Activated CD4-positive, alpha-beta T cell treated with anti-CD3 and anti-CD28 coated beads, Interleukin-10, Interleukin-2, amounts not matched to agents 100 ng/mL and 50 ng/mL, durations not matched to agents 16 hours and 8 hours (primary cell): Measurements from ENCODE around the gene PSPN.
"Not testable (repeated sequence)": the region's sequence is repeated elsewhere in the genome, so short reads cannot be mapped to it uniquely, and the experiment has no call there.

Experiments
- DNase-seq: peaks from one replicate; pipeline ENCODE4 v3.0.0-alpha.2; 2020

Gene PSPN

DNA sequence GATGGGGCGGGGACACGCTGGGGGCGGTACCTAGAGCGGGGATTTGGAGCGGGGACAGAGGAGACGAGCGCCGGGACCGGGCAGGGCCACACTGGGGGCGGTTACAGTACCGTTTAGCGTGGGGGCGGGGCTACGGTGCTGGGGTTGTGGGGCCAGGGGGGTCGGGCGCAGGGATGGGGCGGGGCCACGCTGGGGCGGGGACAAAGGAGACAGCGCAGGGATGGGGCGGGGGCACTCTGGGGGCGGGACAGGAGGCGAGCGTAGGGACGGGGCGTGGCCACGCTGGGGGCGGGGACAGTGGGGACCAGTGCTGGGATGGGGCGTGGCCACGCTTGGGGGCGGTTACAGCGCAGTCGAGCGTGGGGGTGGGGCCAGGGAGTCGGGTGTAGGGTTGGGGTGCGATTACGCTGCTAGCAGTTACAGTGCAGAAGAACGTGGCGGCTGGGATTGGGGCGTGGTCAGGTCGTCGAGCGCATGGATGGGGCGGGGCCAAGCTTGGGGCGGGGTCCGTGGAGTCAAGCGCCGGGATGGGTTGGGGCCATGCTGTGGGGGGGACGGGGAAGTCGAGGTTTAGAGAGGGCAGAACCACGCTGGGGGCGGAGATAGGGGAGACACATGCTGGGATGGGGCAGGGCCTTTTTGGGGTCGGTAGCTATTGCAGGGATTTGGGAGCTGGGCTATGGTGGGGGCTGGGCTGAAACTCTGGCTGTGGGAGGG is 2.5 kb downstream of the PSPN start:
- DNase-seq: peak; percentile 99

DNA sequence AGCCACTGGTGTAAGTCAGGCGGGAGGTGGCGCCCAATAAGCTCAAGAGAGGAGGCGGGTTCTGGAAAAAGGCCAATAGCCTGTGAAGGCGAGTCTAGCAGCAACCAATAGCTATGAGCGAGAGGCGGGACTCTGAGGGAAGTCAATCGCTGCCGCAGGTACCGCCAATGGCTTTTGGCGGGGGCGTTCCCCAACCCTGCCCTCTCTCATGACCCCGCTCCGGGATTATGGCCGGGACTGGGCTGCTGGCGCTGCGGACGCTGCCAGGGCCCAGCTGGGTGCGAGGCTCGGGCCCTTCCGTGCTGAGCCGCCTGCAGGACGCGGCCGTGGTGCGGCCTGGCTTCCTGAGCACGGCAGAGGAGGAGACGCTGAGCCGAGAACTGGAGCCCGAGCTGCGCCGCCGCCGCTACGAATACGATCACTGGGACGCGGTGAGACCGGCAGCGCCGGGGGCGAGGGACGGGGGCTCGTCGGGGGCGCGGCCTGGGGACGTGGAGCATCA is 3.1 kb downstream of the PSPN start, which contains the start of gene ALKBH7:
Gene ALKBH7 (plus strand): TSS at position 201 of the 502 bp plus-strand sequence. CDS start 27 bp downstream, at position 228.
- DNase-seq: peak; percentile 99

DNA sequence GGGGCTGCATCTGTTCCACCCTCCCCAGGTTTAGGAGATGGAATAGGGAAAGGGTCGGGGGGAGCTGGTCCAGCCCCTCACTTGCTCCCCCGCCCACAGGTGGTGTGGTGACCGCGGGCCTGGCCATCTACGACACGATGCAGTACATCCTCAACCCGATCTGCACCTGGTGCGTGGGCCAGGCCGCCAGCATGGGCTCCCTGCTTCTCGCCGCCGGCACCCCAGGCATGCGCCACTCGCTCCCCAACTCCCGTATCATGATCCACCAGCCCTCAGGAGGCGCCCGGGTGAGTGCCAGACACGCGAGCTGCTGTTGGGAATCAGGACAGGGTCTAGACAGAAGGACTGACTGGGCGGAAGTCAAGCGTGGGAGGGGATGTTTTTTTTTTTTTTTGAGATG is 11.4 kb downstream of the PSPN start:
- no peak for DNase-seq

DNA sequence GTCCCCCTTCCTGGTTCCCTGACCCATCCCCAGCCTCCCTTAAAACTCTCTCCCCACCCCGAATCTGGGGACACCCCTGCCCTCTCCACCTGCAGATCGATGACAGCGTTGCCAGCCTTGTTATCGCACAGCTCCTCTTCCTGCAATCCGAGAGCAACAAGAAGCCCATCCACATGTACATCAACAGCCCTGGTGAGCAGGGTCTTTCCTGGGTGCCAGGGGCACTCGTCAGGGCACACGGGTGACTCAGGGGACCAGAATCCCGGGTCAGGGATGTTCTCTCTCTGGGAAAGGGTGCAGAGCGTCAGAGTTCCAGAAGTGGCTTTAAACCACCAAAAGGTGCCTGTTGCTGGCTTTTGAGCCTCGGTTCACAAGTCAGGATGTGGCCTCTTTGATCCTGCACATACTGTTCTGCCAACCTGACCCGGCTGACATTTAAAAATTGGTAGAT is 13.4 kb downstream of the PSPN start:
- DNase-seq: peak; percentile 55

DNA sequence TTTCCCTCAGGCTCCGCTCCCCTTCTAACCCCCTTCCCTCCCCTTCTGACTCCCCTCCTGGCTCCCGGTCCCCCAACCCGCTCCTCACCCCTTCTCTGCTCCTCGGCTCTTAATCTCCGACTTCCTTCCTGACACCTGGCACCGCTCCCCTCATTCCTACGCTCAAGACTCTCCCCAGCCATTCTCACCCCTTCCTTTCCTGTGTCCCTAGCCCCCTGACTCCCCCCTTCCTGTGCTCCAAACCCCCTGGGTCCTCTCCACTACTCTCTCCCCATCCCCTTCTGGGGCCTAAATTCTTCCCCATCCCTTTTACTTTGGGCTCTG is 13.7 kb downstream of the PSPN start:
- DNase-seq: no peak

DNA sequence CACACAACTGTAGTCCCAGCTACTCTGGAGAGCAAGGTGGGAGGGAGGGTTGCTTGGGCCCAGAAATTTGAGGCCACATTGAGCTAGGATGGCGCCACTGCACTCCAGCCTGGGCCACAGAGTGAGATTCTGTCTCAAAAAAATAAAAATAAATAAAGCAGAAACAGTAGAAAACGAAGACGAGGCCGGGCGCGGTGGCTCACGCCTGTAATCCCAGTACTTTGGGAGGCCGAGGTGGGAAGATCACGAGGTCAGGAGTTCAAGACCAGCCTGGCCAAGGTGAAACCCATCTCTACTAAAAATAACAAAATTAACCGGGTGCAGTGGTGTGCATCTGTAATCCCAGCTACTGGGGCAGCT is 14.9 kb downstream of the PSPN start:
- DNase-seq: not testable (repeated sequence)

DNA sequence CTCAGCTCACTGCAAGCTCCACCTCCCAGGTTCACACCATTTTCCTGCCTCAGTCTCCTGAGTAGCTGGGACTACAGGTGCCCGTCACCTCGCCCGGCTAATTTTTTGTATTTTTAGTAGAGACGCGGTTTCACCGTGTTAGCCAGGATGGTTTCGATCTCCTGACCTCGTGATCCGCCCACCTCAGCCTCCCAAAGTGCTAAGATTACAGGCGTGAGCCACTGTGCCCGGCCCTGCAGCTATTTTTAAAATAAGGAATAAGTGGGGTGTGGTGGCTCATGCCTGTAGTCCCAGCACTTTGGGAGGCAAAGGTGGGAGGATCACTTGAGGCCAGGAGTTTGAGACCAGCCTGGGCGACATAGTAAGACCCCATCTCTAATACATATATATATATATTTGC is 15.3 kb downstream of the PSPN start:
- not testable (repeated sequence) for DNase-seq

DNA sequence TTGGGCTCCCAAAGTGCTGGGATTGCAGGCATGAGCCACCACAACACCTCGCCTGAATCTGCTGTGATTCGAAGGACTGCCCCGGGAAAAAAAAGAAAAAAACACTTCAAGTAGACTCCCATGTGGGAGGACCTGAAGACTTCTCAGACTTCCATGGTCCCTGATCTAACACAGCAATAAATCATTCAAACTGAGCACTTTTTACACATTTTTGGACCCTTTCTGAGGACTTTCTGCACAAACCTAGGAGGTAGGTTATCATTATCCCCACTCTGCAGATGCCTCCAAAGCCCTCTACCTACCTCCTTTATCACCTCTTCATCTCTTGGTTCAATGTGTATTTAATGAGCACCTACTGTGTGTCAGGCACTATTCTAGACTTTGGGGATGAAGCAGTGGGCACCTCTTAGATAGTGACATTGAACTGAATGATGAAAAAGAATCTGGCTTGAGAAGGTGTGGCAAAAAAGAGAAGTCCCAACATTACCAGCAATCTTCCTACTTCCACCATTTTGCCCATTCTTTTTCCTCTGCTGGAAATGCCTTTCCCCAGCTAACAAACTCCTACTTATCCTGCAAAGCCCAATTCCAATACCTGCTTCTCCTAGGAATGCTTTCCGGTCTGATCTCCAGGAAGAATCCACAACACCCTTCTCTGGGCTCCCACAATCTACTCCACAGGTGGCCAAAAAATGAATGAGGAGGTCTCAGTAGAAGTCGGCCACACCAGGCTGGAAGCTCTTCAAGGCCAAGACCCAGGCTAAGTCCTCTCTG is 16.0 kb downstream of the PSPN start:
- DNase-seq: no peak

DNA sequence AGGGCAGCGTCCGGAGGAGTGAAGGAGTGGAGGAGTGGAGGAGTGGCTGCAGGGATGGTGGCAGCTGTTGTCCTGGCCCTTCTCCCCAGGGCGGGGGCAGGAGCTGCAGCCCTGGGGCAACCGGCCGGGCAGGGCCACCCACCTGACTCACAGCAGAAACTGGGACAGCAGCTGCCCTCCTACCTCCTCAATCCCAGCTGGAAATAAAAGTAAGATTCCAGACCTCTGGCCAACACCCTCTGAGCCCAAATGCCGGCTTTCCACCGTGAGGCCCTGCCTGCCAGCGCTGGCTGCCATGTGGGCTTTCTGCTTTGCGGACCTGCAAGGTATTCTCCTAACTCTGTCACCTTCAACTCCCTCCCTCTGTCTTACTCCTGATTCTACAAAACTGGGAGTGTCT is 17.7 kb downstream of the PSPN start:
- no peak for DNase-seq

DNA sequence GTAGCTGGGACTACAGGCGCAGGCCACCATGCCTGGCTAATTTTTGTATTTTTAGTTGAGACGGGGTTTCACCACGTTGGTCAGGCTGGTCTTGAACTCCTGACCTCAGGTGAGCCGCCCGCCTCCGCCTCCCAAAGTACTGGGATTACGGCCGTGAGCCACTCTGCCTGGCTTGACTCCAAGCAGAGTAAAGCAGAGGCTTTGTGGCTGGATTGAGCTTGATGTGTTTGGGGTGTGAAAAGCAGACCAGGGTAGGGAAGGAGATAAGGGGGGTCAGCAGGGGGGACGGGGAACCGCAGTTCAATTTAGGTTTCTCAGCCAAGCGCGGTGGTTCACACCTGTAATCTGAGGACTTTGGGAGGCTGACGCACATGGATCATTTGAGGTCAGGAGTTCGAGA is 18.6 kb downstream of the PSPN start:
- no peak for DNase-seq

DNA sequence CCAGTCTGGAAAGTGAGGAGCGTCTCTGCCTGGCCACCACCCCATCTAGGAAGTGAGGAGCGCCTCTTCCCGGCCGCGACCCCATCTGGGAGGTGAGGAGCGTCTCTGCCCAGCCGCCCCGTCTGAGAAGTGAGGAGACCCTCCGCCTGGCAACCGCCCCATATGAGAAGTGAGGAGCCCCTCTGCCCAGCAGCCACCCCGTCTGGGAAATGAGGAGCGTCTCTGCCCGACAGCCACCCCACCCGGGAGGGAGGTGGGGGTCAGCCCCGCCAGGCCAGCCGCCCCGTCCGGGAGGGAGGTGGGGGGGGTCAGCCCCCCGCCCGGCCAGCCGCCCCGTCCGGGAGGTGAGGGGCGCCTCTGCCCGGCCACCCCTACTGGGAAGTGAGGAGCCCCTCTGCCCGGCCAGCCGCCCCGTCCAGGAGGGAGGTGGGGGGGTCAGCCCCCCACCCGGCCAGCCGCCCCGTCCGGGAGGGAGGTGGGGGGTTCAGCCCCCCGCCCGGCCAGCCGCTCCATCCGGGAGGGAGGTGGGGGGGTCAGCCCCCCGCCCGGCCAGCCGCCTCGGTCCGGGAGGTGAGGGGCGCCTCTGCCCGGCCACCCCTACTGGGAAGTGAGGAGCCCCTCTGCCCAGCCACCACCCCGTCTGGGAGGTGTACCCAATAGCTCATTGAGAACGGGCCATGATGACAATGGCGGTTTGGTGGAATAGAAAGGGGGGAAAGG is 20.3 kb downstream of the PSPN start:
- DNase-seq: not testable (repeated sequence)

DNA sequence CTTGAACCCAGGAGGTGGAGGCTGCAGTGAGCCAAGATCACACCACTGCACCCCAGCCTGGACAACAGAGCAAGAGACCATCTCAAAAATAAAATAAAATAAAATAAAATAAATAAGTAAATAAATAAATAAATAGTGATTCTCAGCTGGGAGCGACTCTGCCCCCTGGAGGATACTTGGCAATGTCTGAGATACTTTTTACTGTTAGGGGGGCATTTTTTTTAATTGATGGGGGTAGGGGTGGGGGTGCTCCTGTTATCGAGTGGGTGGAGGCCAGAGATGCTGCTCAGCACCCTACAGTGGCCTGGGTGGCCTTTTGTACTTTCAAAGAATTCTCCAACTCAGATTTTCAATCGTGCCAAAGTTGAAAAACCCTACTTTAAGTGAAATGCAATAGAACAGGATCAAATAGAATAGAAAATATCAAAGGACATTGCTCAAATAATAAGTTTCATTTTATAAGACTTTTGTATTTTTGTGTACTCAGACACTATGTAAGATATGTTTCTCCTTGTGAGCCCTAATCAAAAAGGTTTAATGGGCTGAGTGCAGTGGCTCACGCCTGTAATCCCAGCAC is 21.5 kb downstream of the PSPN start:
- DNase-seq: no peak

DNA sequence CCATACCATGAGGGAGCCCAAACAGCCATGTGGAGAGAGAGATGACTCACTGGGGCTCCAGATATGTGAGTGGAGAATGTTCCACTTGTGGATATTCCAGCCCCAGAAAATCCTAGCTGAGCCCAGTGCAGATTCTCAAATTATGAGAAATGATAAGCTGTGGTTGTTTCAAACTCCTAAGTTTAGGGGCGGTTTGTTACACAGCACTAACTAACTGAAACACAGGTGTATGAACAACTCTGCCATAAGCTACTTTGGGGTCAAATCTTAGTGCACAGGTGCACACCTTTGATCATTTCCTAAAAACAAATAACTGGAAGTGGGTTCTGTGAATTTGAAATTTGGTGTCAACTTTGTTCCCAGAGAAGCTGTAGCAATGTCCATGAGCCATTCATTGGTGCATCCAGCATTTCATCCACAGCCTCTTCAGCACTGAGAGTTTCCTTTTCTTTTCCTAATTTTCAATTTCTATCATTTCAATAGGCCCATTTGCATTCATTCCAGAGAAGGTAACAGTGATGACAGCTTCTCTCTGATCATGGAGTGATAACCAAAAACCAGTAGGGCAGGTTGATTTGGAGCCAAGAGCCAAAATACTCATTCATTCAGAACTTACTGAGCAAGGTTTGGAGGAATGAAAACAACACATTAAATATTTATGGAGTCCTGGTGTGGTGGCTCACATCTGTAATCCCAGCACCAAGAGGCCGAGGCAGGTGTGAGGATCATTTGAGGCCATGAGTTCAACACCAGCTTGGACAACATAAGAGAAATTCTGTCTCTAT is 23.2 kb downstream of the PSPN start:
- no peak for DNase-seq

DNA sequence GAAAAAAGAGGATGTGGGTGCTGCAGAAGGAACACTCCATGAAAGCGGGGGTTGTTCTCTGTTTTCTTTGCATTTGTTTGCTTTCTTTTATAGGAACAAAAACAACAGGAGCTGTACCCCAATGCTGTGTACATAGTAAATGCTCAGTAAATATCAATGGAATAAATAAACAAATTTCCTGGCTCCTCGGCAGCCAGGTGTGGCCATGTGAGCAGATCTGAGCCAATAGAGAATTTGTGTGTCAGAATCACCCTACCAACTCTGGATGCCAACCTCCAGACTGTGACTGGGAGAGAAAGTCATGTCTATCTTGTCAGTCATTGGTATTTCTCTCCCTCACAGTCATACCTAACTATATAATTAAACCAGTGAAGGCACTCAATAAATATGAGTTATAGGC is 25.0 kb downstream of the PSPN start:
- DNase-seq: no peak

DNA sequence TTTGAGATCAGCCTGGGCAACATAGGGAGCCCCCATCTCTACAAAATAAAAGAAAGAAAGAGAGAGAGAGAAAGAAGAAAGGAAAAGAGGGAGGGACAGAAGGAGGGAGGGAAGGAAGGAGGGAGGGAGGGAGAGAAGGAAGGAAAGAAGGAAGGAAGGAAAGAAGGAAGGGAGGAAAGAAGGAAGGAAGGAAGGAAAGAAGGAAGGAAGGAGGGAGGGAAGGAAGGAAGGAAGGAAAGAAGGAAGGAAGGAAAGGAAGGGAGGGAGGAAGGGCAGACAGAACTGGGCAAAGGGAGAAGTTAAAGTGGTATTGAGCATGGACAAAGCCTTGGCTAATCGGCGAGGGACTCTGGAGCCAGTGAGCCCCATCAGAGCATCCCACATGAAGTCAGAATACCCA is 26.5 kb downstream of the PSPN start:
- DNase-seq: not testable (repeated sequence)

DNA sequence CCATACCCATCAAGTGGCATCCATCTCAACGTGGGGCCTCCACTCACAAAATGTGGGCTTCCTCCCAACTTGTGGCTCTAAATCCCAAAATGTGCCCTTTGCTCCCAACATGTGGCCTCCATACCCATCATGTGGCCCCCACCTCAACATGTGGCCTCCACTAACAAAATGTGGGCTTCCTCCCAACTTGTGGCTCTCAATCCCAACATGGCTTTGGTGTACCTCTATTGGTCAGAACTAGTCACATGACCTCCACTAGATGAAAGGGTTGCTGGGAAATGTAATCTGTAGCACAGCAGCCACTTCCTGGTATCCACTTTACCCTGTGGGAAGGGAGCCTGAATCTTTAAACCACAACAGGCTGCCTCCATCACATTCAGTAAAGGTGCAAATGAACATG is 32.3 kb downstream of the PSPN start:
- peak; percentile 17 for DNase-seq

DNA sequence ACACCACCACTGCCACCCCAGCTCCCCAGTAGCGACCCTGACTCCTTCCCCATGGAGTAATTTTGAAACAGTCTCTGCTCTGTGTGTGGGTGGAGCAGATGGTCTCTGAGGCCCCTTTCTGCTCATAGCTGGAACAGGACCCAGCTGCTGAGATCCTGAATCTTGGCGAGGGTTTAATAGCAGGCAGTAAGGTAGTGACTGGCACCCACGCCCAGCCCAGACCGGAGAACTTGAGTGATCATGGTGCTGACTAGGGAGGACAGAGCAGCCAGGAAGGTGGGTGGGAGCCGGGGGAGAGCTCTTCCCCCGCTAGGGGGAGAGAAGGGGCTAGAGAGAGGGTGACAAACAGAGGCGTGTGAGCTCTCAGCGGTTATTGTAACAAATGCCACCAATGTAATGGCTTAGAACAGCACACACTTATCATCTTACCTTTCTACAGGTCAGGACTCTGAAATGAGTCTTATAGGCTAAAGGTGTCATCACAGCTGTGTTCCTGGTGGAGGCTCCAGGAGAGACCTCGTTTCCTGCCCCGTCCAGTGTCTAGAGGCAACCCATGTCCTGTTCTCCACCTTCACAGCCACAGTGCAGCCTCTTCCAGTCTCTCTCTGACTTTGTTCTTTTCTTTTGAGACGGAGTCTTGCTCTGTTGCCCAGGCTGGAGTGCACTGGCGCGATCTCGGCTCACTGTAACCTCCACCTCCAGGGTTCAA is 35.1 kb downstream of the PSPN start:
- peak; percentile 9 for DNase-seq

DNA sequence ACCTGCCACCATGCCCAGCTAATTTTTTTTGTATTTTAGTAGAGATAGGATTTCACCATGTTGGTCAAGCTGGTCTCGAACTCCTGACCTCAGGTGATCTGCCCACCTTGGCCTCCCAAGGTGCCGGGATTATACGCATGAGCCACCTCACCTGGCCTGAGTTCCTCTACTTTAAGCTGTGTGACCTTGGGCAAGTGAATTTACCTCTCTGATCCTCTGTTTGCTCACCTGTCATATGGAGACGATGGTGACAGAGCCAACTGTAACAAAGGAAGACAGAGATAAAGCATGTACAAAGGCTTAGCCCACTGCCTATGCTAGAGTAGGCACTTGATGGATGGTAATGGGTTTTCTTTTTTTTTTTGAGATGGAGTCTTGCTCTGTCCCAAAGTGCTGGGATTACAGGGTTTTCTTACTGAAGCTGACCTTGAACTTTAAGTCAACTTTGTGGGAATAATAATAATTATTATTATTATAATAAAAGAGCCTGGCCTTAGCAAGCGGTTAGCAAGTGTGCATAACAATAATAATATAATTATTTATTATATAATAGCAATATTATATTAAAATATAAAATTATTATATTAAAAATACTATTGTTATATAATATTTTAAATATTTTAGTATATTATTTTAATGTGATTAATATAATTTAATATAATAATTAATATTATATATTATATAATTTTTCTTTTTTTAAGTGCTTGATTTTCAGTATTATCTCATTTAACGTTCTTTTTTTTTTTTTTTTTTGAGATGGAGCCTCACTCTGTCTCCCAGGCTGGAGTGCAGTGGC is 41.0 kb downstream of the PSPN start:
- no peak for DNase-seq

DNA sequence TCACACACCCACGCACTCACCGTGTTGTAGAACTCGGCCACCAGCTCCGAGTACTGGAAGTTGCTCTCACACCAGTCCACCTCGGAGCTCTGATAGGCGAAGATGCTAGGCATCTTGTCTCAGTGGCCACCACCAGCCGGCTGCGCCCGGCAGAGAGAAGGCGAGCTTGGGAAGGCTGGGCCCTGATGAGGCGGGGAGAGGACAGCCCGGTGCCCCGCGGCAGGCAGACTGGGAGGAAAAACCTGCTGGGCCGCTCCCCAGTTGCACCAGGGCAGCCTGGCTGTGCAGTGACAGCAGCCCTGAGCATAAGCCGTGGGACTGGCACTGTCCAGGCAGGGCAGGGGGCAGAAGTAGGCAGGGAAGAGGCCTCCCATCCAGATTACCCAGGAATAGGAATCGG is 42.3 kb downstream of the PSPN start, which contains the start of gene ACER1:
Gene ACER1 (minus strand): TSS at position 174 of the 400 bp plus-strand sequence. CDS start 61 bp downstream, at position 113.
- DNase-seq: no peak

DNA sequence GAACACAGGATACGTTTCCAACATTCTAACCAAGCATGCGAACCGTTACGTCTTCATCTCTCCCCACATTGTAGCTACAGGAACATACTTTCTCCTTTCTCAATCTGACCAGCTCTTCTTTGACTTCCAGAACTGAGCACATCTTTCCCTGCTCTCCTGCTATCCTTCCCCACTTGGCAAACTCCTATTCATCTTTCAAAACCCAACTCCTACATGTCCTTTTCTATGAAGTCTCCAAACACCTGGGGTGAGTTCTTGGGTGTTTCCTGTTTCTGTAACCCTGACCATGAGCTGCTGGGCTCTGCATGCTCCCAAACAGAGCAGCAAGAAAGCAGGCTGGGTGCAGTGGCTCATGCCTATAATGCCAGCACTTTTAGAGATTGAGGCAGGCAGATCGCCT is 48.9 kb downstream of the PSPN start:
- DNase-seq: no peak

DNA sequence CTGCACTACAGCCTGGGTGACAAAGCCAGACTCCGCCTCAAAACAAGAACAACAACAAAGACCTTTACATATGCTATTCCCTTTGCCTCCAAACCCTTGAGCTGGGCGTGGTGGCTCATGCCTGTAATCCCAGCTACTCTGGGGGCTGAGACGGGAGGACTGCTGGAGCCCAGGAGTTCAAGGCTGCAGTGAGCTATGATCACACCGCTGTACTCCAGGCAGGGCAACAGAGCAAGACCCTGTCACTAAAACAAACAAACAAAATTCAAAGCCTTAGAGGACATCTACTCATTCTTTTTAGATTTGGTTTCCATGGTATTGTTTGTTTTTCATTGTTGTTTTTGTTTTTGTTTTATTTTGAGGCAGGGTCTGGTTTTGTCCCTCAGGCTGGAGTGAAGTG is 50.1 kb downstream of the PSPN start:
- DNase-seq: no peak
